ENCODE measurements around the gene MDM2.

The MDM2 gene

GRCh38 chr12:68807576-68808387 lies at the start of gene MDM2:
MDM2 (plus strand) TSS chr12:68808177; CDS start chr12:68808478, 301 bp downstream.
- Histone ChIP-seq H3K4me1 (ENCODE audit: control insufficient read depth, insufficient read depth, low read length, unreplicated experiment) (peaks cover 5% of the 10 kb centered on the region), H3K36me3 (ENCODE audit: insufficient read depth, low read length) (peaks cover 16% of the 10 kb centered on the region), H2AFZ (ENCODE audit: low read length, unreplicated experiment) (peak within 1 kb of the TSS; percentile 74), H3K4me3 (ENCODE audit: low read depth, low read length) (peak within 1 kb of the TSS; percentile 94), H3K27ac (ENCODE audit: low read depth, low read length) (peak within 1 kb of the TSS; percentile 93), H3K79me2 (ENCODE audit: control insufficient read depth, insufficient read depth, low read length, unreplicated experiment) (peaks cover 35% of the 10 kb centered on the region), H3K27me3 (ENCODE audit: insufficient read depth, low read length) (no peaks in the 10 kb centered on the region)

- Histone ChIP-seq H3K36me3 (ENCODE audit: insufficient read depth, low read length) (peaks cover 20% of the 10 kb centered on the region), H3K27ac (ENCODE audit: low read depth, low read length) (no peak overlapping the region), H3K27me3 (ENCODE audit: insufficient read depth, low read length) (no peaks in the 10 kb centered on the region), H3K4me1 (ENCODE audit: control insufficient read depth, insufficient read depth, low read length, unreplicated experiment) (no peaks in the 10 kb centered on the region), H3K79me2 (ENCODE audit: control insufficient read depth, insufficient read depth, low read length, unreplicated experiment) (no peaks in the 10 kb centered on the region), H2AFZ (ENCODE audit: low read length, unreplicated experiment) (no peak overlapping the region), H3K4me3 (ENCODE audit: low read depth, low read length) (no peak overlapping the region)
Measured at GRCh38 chr12:68759852-68760251, 48.1 kb upstream of the MDM2 start.

GRCh38 chr12:68760806-68761441 lies 47.1 kb upstream of the MDM2 start:
- no peak overlapping the region for H2AFZ ChIP-seq (ENCODE audit: low read length, unreplicated experiment)
- no peaks in the 10 kb centered on the region for H3K27me3 ChIP-seq (ENCODE audit: insufficient read depth, low read length)
- H3K4me3 ChIP-seq (ENCODE audit: low read depth, low read length) = no peak overlapping the region
- H3K27ac ChIP-seq (ENCODE audit: low read depth, low read length) = no peak overlapping the region
- H3K4me1 ChIP-seq (ENCODE audit: control insufficient read depth, insufficient read depth, low read length, unreplicated experiment) = no peaks in the 10 kb centered on the region
- no peaks in the 10 kb centered on the region for H3K79me2 ChIP-seq (ENCODE audit: control insufficient read depth, insufficient read depth, low read length, unreplicated experiment)
- peaks cover 16% of the 10 kb centered on the region for H3K36me3 ChIP-seq (ENCODE audit: insufficient read depth, low read length)

GRCh38 chr12:68761442-68761812 lies 46.5 kb upstream of the MDM2 start:
- no peak overlapping the region for H3K27ac ChIP-seq (ENCODE audit: low read depth, low read length)
- peaks cover 16% of the 10 kb centered on the region for H3K36me3 ChIP-seq (ENCODE audit: insufficient read depth, low read length)
- H3K79me2 ChIP-seq (ENCODE audit: control insufficient read depth, insufficient read depth, low read length, unreplicated experiment) = no peaks in the 10 kb centered on the region
- no peaks in the 10 kb centered on the region for H3K4me1 ChIP-seq (ENCODE audit: control insufficient read depth, insufficient read depth, low read length, unreplicated experiment)
- no peak overlapping the region for H2AFZ ChIP-seq (ENCODE audit: low read length, unreplicated experiment)
- H3K4me3 ChIP-seq (ENCODE audit: low read depth, low read length) = no peak overlapping the region
- H3K27me3 ChIP-seq (ENCODE audit: insufficient read depth, low read length) = no peaks in the 10 kb centered on the region

GRCh38 chr12:68761901-68762630 lies 45.9 kb upstream of the MDM2 start:
- Histone ChIP-seq H3K4me1 (ENCODE audit: control insufficient read depth, insufficient read depth, low read length, unreplicated experiment) (no peaks in the 10 kb centered on the region), H3K27ac (ENCODE audit: low read depth, low read length) (no peak overlapping the region), H2AFZ (ENCODE audit: low read length, unreplicated experiment) (no peak overlapping the region), H3K27me3 (ENCODE audit: insufficient read depth, low read length) (no peaks in the 10 kb centered on the region), H3K36me3 (ENCODE audit: insufficient read depth, low read length) (peaks cover 15% of the 10 kb centered on the region), H3K79me2 (ENCODE audit: control insufficient read depth, insufficient read depth, low read length, unreplicated experiment) (no peaks in the 10 kb centered on the region), H3K4me3 (ENCODE audit: low read depth, low read length) (no peak overlapping the region)

- Histone ChIP-seq H3K4me3 (ENCODE audit: low read depth, low read length) (no peak overlapping the region), H3K79me2 (ENCODE audit: control insufficient read depth, insufficient read depth, low read length, unreplicated experiment) (no peaks in the 10 kb centered on the region), H3K27me3 (ENCODE audit: insufficient read depth, low read length) (no peaks in the 10 kb centered on the region), H3K4me1 (ENCODE audit: control insufficient read depth, insufficient read depth, low read length, unreplicated experiment) (no peaks in the 10 kb centered on the region), H2AFZ (ENCODE audit: low read length, unreplicated experiment) (no peak overlapping the region), H3K27ac (ENCODE audit: low read depth, low read length) (no peak overlapping the region), H3K36me3 (ENCODE audit: insufficient read depth, low read length) (peaks cover 11% of the 10 kb centered on the region)
Measured at GRCh38 chr12:68762691-68763090, 45.3 kb upstream of the MDM2 start.

- H3K27me3 ChIP-seq (ENCODE audit: insufficient read depth, low read length) = no peaks in the 10 kb centered on the region
- H3K4me1 ChIP-seq (ENCODE audit: control insufficient read depth, insufficient read depth, low read length, unreplicated experiment) = no peaks in the 10 kb centered on the region
- H2AFZ ChIP-seq (ENCODE audit: low read length, unreplicated experiment) = no peak overlapping the region
- no peaks in the 10 kb centered on the region for H3K79me2 ChIP-seq (ENCODE audit: control insufficient read depth, insufficient read depth, low read length, unreplicated experiment)
- no peak overlapping the region for H3K4me3 ChIP-seq (ENCODE audit: low read depth, low read length)
- H3K36me3 ChIP-seq (ENCODE audit: insufficient read depth, low read length) = no peaks in the 10 kb centered on the region
- H3K27ac ChIP-seq (ENCODE audit: low read depth, low read length) = no peak overlapping the region
Measured at GRCh38 chr12:68765696-68766095, 42.3 kb upstream of the MDM2 start.

GRCh38 chr12:68766646-68767045 lies 41.3 kb upstream of the MDM2 start:
- H3K36me3 ChIP-seq (ENCODE audit: insufficient read depth, low read length) = no peaks in the 10 kb centered on the region
- H3K27ac ChIP-seq (ENCODE audit: low read depth, low read length) = no peak overlapping the region
- H3K4me3 ChIP-seq (ENCODE audit: low read depth, low read length) = no peak overlapping the region

GRCh38 chr12:68767191-68767590 lies 40.8 kb upstream of the MDM2 start:
- Histone ChIP-seq H3K4me1 (ENCODE audit: control insufficient read depth, insufficient read depth, low read length, unreplicated experiment) (no peaks in the 10 kb centered on the region), H3K27me3 (ENCODE audit: insufficient read depth, low read length) (no peaks in the 10 kb centered on the region), H3K4me3 (ENCODE audit: low read depth, low read length) (no peak overlapping the region), H3K36me3 (ENCODE audit: insufficient read depth, low read length) (no peaks in the 10 kb centered on the region), H3K79me2 (ENCODE audit: control insufficient read depth, insufficient read depth, low read length, unreplicated experiment) (no peaks in the 10 kb centered on the region), H3K27ac (ENCODE audit: low read depth, low read length) (no peak overlapping the region), H2AFZ (ENCODE audit: low read length, unreplicated experiment) (no peak overlapping the region)

More at GRCh38 chr12:68766646-68767045, 41.3 kb upstream of the MDM2 start:
- H3K27me3 ChIP-seq (ENCODE audit: insufficient read depth, low read length) = no peaks in the 10 kb centered on the region
- no peaks in the 10 kb centered on the region for H3K4me1 ChIP-seq (ENCODE audit: control insufficient read depth, insufficient read depth, low read length, unreplicated experiment)
- no peaks in the 10 kb centered on the region for H3K79me2 ChIP-seq (ENCODE audit: control insufficient read depth, insufficient read depth, low read length, unreplicated experiment)
- no peak overlapping the region for H2AFZ ChIP-seq (ENCODE audit: low read length, unreplicated experiment)

- Histone ChIP-seq H2AFZ (ENCODE audit: low read length, unreplicated experiment) (no peak overlapping the region), H3K36me3 (ENCODE audit: insufficient read depth, low read length) (no peaks in the 10 kb centered on the region), H3K27ac (ENCODE audit: low read depth, low read length) (no peak overlapping the region), H3K4me1 (ENCODE audit: control insufficient read depth, insufficient read depth, low read length, unreplicated experiment) (no peaks in the 10 kb centered on the region), H3K79me2 (ENCODE audit: control insufficient read depth, insufficient read depth, low read length, unreplicated experiment) (no peaks in the 10 kb centered on the region), H3K27me3 (ENCODE audit: insufficient read depth, low read length) (no peaks in the 10 kb centered on the region), H3K4me3 (ENCODE audit: low read depth, low read length) (no peak overlapping the region)
Measured at GRCh38 chr12:68768431-68768939, 39.5 kb upstream of the MDM2 start.

All from ACC112 (cell line).